Activated naive CD4-positive, alpha-beta T cell (primary cell): ENCODE data around the gene TMEM108.

Experiments
- DNase-seq, 4 experiments: peaks; one replicate each; lab custom pipeline; 2025; lab: John Stamatoyannopoulos, UW

The TMEM108 gene

GRCh38 chr3:133386876-133387275 lies 348.7 kb downstream of the TMEM108 start:
- DNase-seq: no peak

DNA sequence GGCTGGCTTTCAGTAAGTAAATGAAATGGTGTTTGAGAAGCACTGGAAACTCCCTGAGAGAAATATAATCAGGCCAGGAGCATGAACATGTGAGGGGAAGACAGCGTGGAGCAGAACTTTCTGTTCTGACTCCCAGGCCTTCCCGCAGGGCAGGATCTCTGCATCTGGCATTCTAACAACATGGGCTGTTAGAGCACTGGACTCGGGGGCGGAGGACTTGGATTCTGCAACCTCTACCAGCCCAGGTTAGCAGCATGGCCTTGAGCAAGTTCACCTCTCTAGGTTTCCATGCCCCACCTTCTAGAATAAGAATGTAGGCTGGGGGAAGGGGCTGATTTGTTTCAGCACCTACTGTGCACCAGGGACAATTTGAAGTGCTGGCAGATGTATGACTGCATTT lies 349.1 kb downstream of the TMEM108 start:
- DNase-seq: no peak

DNA sequence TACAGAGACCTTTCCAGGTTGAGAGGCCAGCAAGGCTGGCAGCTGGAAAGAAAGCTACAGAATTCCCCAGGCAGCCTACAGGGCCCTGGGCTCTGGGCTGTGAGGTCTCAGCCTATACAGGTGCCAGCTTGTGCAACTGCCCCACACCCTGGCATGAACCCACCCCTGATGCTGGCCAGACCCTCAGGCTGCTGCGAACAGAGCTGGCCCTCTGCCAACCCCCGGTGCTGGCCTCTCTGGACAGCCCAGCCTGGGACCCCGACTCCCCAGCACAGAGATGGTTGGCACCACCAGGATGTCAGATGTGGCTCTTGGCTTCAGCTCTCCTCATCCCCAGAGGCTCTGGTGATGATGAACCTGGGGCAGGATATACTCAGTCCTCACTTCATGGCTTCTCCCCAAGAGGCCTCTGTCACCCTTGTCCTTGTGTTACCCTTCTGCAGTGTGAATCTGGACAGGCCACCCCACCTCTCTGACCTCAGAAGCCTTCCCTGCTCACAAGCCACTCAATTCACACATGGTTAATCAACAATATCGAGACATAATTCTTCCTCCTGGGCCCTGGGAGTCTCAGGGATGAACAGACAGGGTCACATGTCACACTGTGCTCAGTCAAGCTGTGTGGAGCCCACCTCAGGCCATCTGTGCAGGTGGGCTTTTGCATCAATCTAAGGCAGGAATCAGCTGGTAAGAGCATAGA lies 350.7 kb downstream of the TMEM108 start:
- DNase-seq: no peak

- no peak for DNase-seq
These were observed 352.5 kb downstream of the TMEM108 start for GRCh38 chr3:133390715-133391114.

DNA sequence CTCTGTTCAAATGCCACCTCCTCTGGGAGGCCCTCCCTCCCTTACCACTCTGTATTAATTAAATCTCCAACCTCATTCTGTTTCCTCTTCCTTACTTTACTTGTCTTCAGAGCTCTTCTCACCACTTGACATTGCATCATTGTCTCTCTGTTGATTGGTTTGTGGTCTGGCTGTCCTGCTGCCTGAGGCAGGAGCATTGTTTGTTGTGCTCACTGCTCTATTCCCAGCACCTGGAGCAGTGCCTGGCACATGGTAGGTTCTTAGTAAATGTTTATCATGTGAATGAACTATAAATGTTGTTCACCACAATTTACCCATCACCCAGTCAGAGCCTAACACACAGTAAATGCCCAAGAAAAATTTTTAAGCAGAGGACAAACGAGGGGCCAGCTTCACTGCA lies 355.0 kb downstream of the TMEM108 start:
- no peak for DNase-seq

DNA sequence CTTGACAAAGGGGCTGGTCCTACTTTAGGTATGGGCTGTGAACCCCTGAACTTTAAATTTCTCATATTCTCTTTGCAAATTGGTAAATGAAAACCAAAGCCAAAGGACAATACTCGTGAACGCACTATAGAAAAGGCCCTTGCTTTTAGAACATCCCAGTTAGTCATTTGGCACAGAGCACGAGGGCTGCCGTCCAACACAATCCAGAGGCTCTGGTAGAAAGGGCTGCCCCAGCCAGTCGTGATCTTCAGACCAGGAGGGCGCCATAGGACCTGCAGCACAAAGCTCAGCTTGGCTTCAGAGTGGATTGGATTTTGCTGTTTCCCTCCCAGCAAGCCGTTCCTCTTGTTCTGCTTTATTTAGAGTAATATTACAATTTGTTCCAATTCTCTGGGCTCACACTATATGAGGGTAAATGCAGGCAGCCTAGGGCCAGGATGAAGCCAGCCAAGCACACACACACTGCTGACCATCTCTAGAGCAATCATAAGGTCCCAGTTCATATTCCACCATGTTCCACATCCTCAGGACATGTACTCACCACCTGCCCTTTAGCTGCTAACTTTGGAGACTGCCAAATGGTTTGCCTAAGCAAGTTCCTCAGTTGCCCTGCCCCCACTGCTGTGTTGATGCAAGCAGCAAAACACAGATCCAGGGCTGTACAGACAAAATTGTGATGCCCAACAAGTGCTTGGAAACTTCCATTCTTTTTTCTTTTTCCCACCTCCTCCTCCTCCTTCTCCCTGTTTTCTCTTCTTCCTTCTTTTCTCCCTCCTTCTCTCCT lies 355.7 kb downstream of the TMEM108 start:
- no peak for DNase-seq

- no peak for DNase-seq
These were observed 356.5 kb downstream of the TMEM108 start for GRCh38 chr3:133394561-133395311.

GRCh38 chr3:133396906-133397305 lies 358.7 kb downstream of the TMEM108 start:
- no peak for DNase-seq

DNA sequence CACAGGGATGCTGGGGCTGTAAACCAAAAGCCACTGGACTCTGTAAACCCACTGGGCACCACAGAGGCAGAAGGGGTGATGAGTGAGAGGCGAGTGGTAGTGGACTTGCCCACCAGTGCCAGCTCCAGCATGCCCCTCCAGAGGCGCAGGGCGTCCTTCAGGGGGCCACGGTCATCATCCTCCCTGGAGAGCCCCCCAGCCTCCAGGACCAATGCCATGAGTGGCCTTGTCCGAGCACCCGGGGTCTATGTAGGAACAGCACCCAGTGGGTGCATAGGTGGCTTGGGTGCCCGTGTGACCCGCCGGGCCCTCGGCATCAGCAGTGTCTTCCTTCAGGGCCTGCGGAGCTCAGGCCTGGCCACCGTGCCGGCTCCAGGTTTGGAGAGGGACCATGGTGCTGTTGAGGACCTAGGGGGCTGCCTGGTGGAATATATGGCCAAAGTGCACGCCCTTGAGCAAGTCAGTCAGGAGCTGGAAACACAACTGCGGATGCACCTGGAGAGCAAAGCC lies 361.9 kb downstream of the TMEM108 start, which contains the start of gene BFSP2:
TSS of gene BFSP2 (plus strand) at position 51 of the 510 bp plus-strand sequence. CDS start at position 79, 28 bp downstream.
- no peak for DNase-seq

DNA sequence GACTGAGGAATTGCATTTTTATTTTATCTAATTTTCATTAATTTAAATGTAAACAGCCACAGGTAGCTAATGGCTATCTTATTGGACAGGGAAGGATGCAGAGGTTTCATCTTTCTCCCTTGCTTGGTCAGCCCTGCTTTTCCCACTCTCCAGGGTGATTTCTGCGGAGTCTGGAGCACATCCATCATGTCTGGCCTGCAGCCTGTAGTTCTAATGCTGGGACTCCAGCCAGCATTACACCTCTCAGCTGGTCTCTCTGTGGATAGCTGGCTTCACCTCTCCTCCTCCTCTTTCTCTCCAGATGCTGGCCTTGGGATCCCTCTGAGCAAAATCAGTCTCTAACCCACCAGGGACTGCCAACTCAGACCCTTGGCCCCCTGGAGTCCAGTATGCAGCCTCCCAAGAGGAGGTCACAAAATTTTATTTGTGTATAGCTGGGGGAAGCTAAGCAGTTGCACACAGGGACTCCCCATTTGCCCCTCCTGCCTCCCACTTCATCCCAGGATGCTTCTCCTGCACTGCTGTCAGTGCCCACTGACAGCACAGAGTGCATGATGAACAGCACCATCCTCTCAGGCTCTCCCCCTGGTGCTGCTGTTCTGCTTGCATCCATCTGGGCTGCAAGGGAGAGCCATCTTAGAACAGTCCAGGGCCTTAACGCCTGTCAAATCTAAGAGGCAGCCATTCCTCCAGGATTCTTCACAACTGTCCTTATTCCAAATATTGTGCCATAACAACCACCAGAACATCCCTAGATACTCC lies 363.4 kb downstream of the TMEM108 start:
- no peak for DNase-seq

GRCh38 chr3:133404920-133405319 lies 366.7 kb downstream of the TMEM108 start:
- no peak for DNase-seq

GRCh38 chr3:133408366-133408765 lies 370.2 kb downstream of the TMEM108 start:
- DNase-seq: no peak

- DNase-seq: no peak
These were observed 370.8 kb downstream of the TMEM108 start for GRCh38 chr3:133408961-133409360.

DNA sequence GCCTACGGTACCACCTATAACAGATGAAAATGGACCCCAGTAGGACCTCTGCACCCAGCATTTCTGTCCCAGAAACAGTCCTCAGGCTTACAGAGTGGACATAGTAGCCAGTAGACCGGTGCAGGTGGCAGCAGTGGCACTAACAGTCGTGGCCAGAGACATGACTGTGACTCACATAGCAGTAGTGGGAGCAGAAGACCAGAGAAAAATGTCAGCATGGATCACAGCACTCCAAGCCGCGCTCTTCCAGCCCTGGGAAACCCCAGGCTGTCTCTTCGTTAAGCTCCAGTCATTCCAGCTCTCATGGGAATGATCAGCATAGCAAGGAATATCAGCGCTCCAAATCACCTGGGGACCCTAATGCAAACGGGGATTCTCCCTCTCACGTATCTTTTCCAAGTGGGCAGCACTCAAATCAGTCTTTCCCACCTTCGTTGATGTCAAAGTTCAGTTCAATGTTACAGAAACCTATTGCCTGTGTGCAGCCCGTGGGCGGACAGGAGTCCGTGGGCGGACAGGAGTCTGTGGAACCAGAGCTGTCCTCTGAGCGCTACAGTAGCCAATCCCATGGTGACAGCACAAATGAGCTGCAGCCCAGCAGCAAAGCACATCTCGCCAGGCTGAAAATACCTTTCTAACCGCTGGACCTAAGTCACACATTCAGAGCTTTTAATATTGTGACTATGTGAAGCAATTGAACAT lies 372.2 kb downstream of the TMEM108 start:
- DNase-seq: no peak

DNA sequence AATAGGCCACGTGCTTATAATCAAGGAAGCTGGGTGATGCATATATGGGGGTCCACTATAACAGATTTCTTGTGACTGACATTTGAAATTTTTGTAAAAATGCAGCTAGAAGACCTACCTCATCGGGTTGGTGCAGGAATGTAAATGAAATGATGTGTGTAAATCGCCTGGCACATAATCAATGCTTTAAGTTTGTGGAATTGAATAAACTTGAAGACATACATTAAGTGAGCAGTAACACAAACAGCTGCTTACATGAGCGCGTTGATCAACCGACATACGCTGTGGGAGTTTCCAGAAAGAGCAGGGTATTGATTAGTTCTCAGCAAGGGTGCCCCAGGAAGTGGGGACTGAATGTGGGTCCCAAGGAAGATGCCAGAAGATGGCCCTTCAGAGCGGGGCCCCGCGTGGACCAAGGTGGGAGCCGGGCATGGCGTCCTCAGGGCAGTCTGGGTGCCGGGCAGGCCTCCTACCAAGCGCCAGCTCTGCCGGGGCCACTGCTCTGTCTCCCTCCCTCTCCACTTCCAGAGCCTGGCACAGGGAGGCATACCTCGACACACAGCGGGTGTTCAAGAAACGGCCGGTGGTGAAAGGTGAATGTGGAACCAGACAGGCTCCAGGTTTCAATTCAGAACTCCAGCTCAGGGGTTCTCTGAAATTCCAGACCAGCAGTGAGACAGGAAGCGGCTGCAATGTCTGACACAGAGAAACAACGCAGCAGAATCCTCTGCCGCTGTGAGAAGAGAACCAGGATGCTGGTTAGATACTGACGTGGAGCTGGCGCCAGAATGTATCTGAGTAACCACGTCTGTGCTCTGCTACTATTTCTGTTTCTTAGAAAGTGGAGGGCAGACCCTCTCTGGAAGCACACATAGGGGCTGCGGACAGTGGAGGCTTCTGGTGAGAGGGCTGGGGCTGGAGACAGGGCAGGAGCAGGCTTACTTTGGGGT lies 374.3 kb downstream of the TMEM108 start:
- no peak for DNase-seq

DNA sequence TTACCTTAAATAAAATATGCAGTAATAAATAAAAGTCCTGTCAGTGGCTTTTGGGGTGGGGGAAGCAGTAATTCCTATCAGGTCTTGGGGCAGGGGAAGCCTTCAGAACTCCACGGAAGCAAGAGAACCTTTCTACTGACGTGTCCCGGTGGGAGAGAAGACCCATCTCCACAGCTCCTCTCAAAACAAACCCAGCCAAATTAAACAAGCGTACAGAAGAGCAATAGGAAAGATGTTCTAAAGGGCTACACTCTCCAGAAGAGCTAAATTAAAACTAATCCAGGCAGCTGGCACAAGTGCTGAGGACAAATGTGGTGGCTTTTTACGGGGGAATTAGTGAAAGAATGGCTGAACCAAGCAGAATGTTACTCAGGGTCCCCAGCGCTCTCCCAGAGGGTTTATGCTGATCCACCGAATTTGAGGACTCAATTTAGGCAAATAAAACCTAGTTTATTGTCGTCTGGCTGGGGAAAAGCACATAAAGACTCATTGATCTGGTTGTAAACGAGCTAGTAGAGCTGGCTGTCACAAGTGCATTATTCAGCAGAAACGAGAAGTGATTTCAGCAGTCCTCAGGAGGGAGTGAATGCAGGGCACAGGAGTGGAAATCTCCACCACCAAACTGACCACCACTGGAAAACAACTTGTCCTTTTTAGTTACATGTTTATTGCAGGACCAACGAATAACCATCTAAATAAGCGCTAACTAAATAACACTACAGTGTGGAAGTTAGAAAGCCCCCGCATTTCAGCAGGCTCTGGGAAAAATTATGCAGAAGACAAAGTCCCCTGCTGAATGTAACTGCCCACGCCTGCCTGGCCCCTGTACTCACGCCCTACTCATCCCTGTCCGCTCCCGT lies 375.2 kb downstream of the TMEM108 start:
- DNase-seq: no peak

GRCh38 chr3:133414021-133414392 lies 375.8 kb downstream of the TMEM108 start:
- no peak for DNase-seq

DNA sequence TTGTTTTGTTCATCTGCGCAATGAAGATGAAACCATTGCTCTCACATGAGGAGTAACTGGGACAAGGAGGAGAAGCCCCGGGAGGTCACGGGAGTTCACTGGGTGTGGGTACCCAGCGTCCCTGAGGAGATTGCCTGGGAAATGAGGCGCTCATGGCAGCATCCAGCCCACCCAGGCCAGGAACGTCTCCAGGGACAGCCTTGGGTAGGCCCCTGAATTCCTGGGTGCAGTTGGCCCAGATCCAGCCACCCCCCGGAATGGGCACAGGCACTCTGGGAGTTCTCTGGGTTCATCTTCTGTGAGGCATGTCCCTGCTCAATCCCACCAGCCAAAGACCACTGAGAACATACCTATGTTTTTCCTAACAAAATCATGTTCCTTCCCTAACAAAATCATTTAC lies 380.2 kb downstream of the TMEM108 start:
- no peak for DNase-seq
